ENCODE results near the gene PPP2R1B.
A peak's percentile ranks its signal among the peaks of the same experiment; 100 is the strongest.

Gene PPP2R1B

GRCh38 chr11:111745719-111746504 is 20.3 kb downstream of the PPP2R1B start:
- H3K27ac ChIP-seq (ENCODE audit: low read depth, low read length) = peak overlapping the region; percentile 12
- no peak overlapping the region for H3K4me3 ChIP-seq (ENCODE audit: low read depth in 1 of 2, low read length in 2 of 2)
- no peaks in the 10 kb centered on the region for H3K27me3 ChIP-seq (ENCODE audit: control insufficient read depth in 1 of 2, insufficient read depth in 2 of 2, low read length in 2 of 2)
- H3K9ac ChIP-seq (ENCODE audit: low read length) = no peak overlapping the region
- peaks cover 13% of the 10 kb centered on the region for H3K4me1 ChIP-seq (ENCODE audit: insufficient read depth, low read length)
- no peaks in the 10 kb centered on the region for H3K9me3 ChIP-seq (ENCODE audit: low read length)
- H3K36me3 ChIP-seq (ENCODE audit: insufficient read depth, low read length) = peaks cover 69% of the 10 kb centered on the region

GRCh38 chr11:111743700-111744099 is 22.5 kb downstream of the PPP2R1B start:
- H3K27ac ChIP-seq (ENCODE audit: low read depth, low read length) = no peak overlapping the region
- no peak overlapping the region for H3K4me3 ChIP-seq (ENCODE audit: low read depth in 1 of 2, low read length in 2 of 2)
- H3K4me1 ChIP-seq (ENCODE audit: insufficient read depth, low read length) = peaks cover 13% of the 10 kb centered on the region
- no peaks in the 10 kb centered on the region for H3K27me3 ChIP-seq (ENCODE audit: control insufficient read depth in 1 of 2, insufficient read depth in 2 of 2, low read length in 2 of 2)
- no peaks in the 10 kb centered on the region for H3K9me3 ChIP-seq (ENCODE audit: low read length)
- no peak overlapping the region for H3K9ac ChIP-seq (ENCODE audit: low read length)
- H3K36me3 ChIP-seq (ENCODE audit: insufficient read depth, low read length) = peaks cover 76% of the 10 kb centered on the region

GRCh38 chr11:111741751-111742150 is 24.4 kb downstream of the PPP2R1B start:
- Histone ChIP-seq H3K4me3 (ENCODE audit: low read depth in 1 of 2, low read length in 2 of 2) (no peak overlapping the region), H3K27ac (ENCODE audit: low read depth, low read length) (no peak overlapping the region), H3K27me3 (ENCODE audit: control insufficient read depth in 1 of 2, insufficient read depth in 2 of 2, low read length in 2 of 2) (no peaks in the 10 kb centered on the region), H3K9ac (ENCODE audit: low read length) (no peak overlapping the region), H3K36me3 (ENCODE audit: insufficient read depth, low read length) (peaks cover 66% of the 10 kb centered on the region), H3K4me1 (ENCODE audit: insufficient read depth, low read length) (peaks cover 31% of the 10 kb centered on the region), H3K9me3 (ENCODE audit: low read length) (no peaks in the 10 kb centered on the region)

GRCh38 chr11:111739299-111739698 is 26.9 kb downstream of the PPP2R1B start:
- H3K36me3 ChIP-seq (ENCODE audit: insufficient read depth, low read length) = peaks cover 49% of the 10 kb centered on the region
- H3K9ac ChIP-seq (ENCODE audit: low read length) = no peak overlapping the region
- H3K9me3 ChIP-seq (ENCODE audit: low read length) = no peaks in the 10 kb centered on the region
- no peaks in the 10 kb centered on the region for H3K27me3 ChIP-seq (ENCODE audit: control insufficient read depth in 1 of 2, insufficient read depth in 2 of 2, low read length in 2 of 2)
- H3K4me1 ChIP-seq (ENCODE audit: insufficient read depth, low read length) = peaks cover 43% of the 10 kb centered on the region
- H3K27ac ChIP-seq (ENCODE audit: low read depth, low read length) = peak overlapping the region; percentile 30
- no peak overlapping the region for H3K4me3 ChIP-seq (ENCODE audit: low read depth in 1 of 2, low read length in 2 of 2)

- Histone ChIP-seq H3K9ac (ENCODE audit: low read length) (no peak overlapping the region), H3K4me3 (ENCODE audit: low read depth in 1 of 2, low read length in 2 of 2) (peak overlapping the region in 1 of 2 donors; percentile 26), H3K36me3 (ENCODE audit: insufficient read depth, low read length) (peaks cover 38% of the 10 kb centered on the region), H3K27me3 (ENCODE audit: control insufficient read depth in 1 of 2, insufficient read depth in 2 of 2, low read length in 2 of 2) (no peaks in the 10 kb centered on the region), H3K27ac (ENCODE audit: low read depth, low read length) (peak overlapping the region; percentile 64), H3K4me1 (ENCODE audit: insufficient read depth, low read length) (peaks cover 60% of the 10 kb centered on the region), H3K9me3 (ENCODE audit: low read length) (no peaks in the 10 kb centered on the region)
These were observed 28.6 kb downstream of the PPP2R1B start for GRCh38 chr11:111737444-111738210.

GRCh38 chr11:111736621-111737443 is 29.4 kb downstream of the PPP2R1B start:
- H3K27me3 ChIP-seq (ENCODE audit: control insufficient read depth in 1 of 2, insufficient read depth in 2 of 2, low read length in 2 of 2) = no peaks in the 10 kb centered on the region
- H3K36me3 ChIP-seq (ENCODE audit: insufficient read depth, low read length) = peaks cover 31% of the 10 kb centered on the region
- H3K4me1 ChIP-seq (ENCODE audit: insufficient read depth, low read length) = peaks cover 66% of the 10 kb centered on the region
- H3K4me3 ChIP-seq (ENCODE audit: low read depth in 1 of 2, low read length in 2 of 2) = no peak overlapping the region
- no peaks in the 10 kb centered on the region for H3K9me3 ChIP-seq (ENCODE audit: low read length)
- H3K9ac ChIP-seq (ENCODE audit: low read length) = peak overlapping the region; percentile 55
- peak overlapping the region; percentile 59 for H3K27ac ChIP-seq (ENCODE audit: low read depth, low read length)

- peak overlapping the region; percentile 59 for H3K27ac ChIP-seq (ENCODE audit: low read depth, low read length)
- no peaks in the 10 kb centered on the region for H3K9me3 ChIP-seq (ENCODE audit: low read length)
- H3K27me3 ChIP-seq (ENCODE audit: control insufficient read depth in 1 of 2, insufficient read depth in 2 of 2, low read length in 2 of 2) = no peaks in the 10 kb centered on the region
- no peak overlapping the region for H3K4me3 ChIP-seq (ENCODE audit: low read depth in 1 of 2, low read length in 2 of 2)
- H3K36me3 ChIP-seq (ENCODE audit: insufficient read depth, low read length) = peaks cover 25% of the 10 kb centered on the region
- H3K9ac ChIP-seq (ENCODE audit: low read length) = peak overlapping the region; percentile 55
- peaks cover 73% of the 10 kb centered on the region for H3K4me1 ChIP-seq (ENCODE audit: insufficient read depth, low read length)
These were observed 30.0 kb downstream of the PPP2R1B start for GRCh38 chr11:111736181-111736590.

- no peaks in the 10 kb centered on the region for H3K9me3 ChIP-seq (ENCODE audit: low read length)
- peak overlapping the region; percentile 59 for H3K27ac ChIP-seq (ENCODE audit: low read depth, low read length)
- peak overlapping the region in 1 of 2 donors; percentile 53 for H3K4me3 ChIP-seq (ENCODE audit: low read depth in 1 of 2, low read length in 2 of 2)
- H3K9ac ChIP-seq (ENCODE audit: low read length) = peak overlapping the region; percentile 55
- peaks cover 78% of the 10 kb centered on the region for H3K4me1 ChIP-seq (ENCODE audit: insufficient read depth, low read length)
- H3K36me3 ChIP-seq (ENCODE audit: insufficient read depth, low read length) = peaks cover 18% of the 10 kb centered on the region
- no peaks in the 10 kb centered on the region for H3K27me3 ChIP-seq (ENCODE audit: control insufficient read depth in 1 of 2, insufficient read depth in 2 of 2, low read length in 2 of 2)
These were observed 30.7 kb downstream of the PPP2R1B start for GRCh38 chr11:111735262-111736116.

GRCh38 chr11:111734954-111735261 is 31.3 kb downstream of the PPP2R1B start:
- Histone ChIP-seq H3K4me3 (ENCODE audit: low read depth in 1 of 2, low read length in 2 of 2) (peak overlapping the region in 1 of 2 donors; percentile 53), H3K9me3 (ENCODE audit: low read length) (no peaks in the 10 kb centered on the region), H3K27ac (ENCODE audit: low read depth, low read length) (peak overlapping the region; percentile 59), H3K9ac (ENCODE audit: low read length) (peak overlapping the region; percentile 31), H3K4me1 (ENCODE audit: insufficient read depth, low read length) (peaks cover 81% of the 10 kb centered on the region), H3K27me3 (ENCODE audit: control insufficient read depth in 1 of 2, insufficient read depth in 2 of 2, low read length in 2 of 2) (no peaks in the 10 kb centered on the region), H3K36me3 (ENCODE audit: insufficient read depth, low read length) (peaks cover 15% of the 10 kb centered on the region)

- Histone ChIP-seq H3K4me3 (ENCODE audit: low read depth in 1 of 2, low read length in 2 of 2) (peak overlapping the region in 1 of 2 donors; percentile 53), H3K36me3 (ENCODE audit: insufficient read depth, low read length) (peaks cover 13% of the 10 kb centered on the region), H3K4me1 (ENCODE audit: insufficient read depth, low read length) (peaks cover 86% of the 10 kb centered on the region), H3K27ac (ENCODE audit: low read depth, low read length) (peak overlapping the region; percentile 59), H3K9ac (ENCODE audit: low read length) (peak overlapping the region; percentile 45), H3K27me3 (ENCODE audit: control insufficient read depth in 1 of 2, insufficient read depth in 2 of 2, low read length in 2 of 2) (no peaks in the 10 kb centered on the region), H3K9me3 (ENCODE audit: low read length) (no peaks in the 10 kb centered on the region)
These were observed 31.9 kb downstream of the PPP2R1B start for GRCh38 chr11:111734101-111734953.
